Stimulated activated CD8-positive, alpha-beta memory T cell treated with anti-CD3 and anti-CD28 coated beads, Interleukin-12 subunit alpha, Interleukin-12 subunit beta, amount 100 ng/mL, for 24 hours (primary cell): Measurements from ENCODE around the gene DKK3.

Source experiments
- DNase-seq: peaks from one replicate; pipeline ENCODE4 v3.0.0-alpha.2; 2020; ENCODE audit errors: extremely low read depth

Gene DKK3

GRCh38 chr11:12029738-12030363 lies 21.4 kb upstream of the DKK3 start:
- no peak for DNase-seq

GRCh38 chr11:12029119-12029518 lies 20.7 kb upstream of the DKK3 start:
- DNase-seq = no peak

GRCh38 chr11:12028303-12028702 lies 19.9 kb upstream of the DKK3 start:
- DNase-seq = no peak

- no peak for DNase-seq
These were observed 18.1 kb upstream of the DKK3 start for GRCh38 chr11:12026331-12027211.

GRCh38 chr11:12024254-12024926 lies 16.0 kb upstream of the DKK3 start:
- no peak for DNase-seq

- no peak for DNase-seq
These were observed 14.6 kb upstream of the DKK3 start for GRCh38 chr11:12023015-12023414.

GRCh38 chr11:12020546-12020945 lies 12.1 kb upstream of the DKK3 start:
- DNase-seq = no peak

- DNase-seq = no peak
These were observed 11.5 kb upstream of the DKK3 start for GRCh38 chr11:12019866-12020416.

GRCh38 chr11:12019337-12019736 lies 10.9 kb upstream of the DKK3 start:
- no peak for DNase-seq

- no peak for DNase-seq
These were observed 9.5 kb upstream of the DKK3 start for GRCh38 chr11:12017865-12018453.

GRCh38 chr11:12017243-12017678 lies 8.8 kb upstream of the DKK3 start:
- DNase-seq = no peak

GRCh38 chr11:12016246-12016645 lies 7.8 kb upstream of the DKK3 start:
- no peak for DNase-seq

- no peak for DNase-seq
These were observed 7.1 kb upstream of the DKK3 start for GRCh38 chr11:12015486-12015885.

GRCh38 chr11:12013781-12014180 lies 5.4 kb upstream of the DKK3 start:
- no peak for DNase-seq

GRCh38 chr11:12009617-12010321 lies 1.3 kb upstream of the DKK3 start:
- no peak for DNase-seq

GRCh38 chr11:12008790-12009616 lies 577 bp upstream of the DKK3 start:
- no peak for DNase-seq

- no peak for DNase-seq
These were observed 1.2 kb downstream of the DKK3 start for GRCh38 chr11:12007230-12007593.

- DNase-seq = no peak
These were observed 1.7 kb downstream of the DKK3 start for GRCh38 chr11:12006552-12007229.

GRCh38 chr11:12005476-12005875 lies 3.0 kb downstream of the DKK3 start:
- DNase-seq = no peak

- no peak for DNase-seq
These were observed 3.4 kb downstream of the DKK3 start for GRCh38 chr11:12005061-12005460.
